Measurements from ENCODE around the gene FKTN.
"Not testable (repeated sequence)": the region's sequence is repeated elsewhere in the genome, so short reads cannot be mapped to it uniquely, and the experiment has no call there.

Gene FKTN

GRCh38 chr9:105531530-105531929 is 26.4 kb upstream of the FKTN start:
- TF ChIP-seq CTCF (IDR thresholded peaks at IDR 0.05; ENCODE audit: low read depth, low read length): no peak
- H3K4me3 ChIP-seq (ENCODE audit: low read depth, low read length): no peak overlapping the region
- no peak for DNase-seq (ENCODE audit: low read depth, low spot score)
- in situ Hi-C loops (cut with HindIII; ENCODE audit: low sequenced_read_pairs): no loop called here

- no peak for DNase-seq (ENCODE audit: low read depth, low spot score)
- H3K4me3 ChIP-seq (ENCODE audit: low read depth, low read length): no peak overlapping the region
- in situ Hi-C loops (cut with HindIII; ENCODE audit: low sequenced_read_pairs): no loop called here
- TF ChIP-seq CTCF (IDR thresholded peaks at IDR 0.05; ENCODE audit: low read depth, low read length): no peak
Measured at GRCh38 chr9:105535920-105536668, 21.8 kb upstream of the FKTN start.

- no peak for DNase-seq (ENCODE audit: low read depth, low spot score)
- no peak for TF ChIP-seq CTCF (IDR thresholded peaks at IDR 0.05; ENCODE audit: low read depth, low read length)
- in situ Hi-C loops (cut with HindIII; ENCODE audit: low sequenced_read_pairs): no loop called here
- H3K4me3 ChIP-seq (ENCODE audit: low read depth, low read length): no peak overlapping the region
Measured at GRCh38 chr9:105539452-105539851, 18.5 kb upstream of the FKTN start.

GRCh38 chr9:105541838-105542237 is 16.1 kb upstream of the FKTN start:
- in situ Hi-C loops (cut with HindIII; ENCODE audit: low sequenced_read_pairs): no loop called here
- DNase-seq (ENCODE audit: low read depth, low spot score): no peak
- no peak for TF ChIP-seq CTCF (IDR thresholded peaks at IDR 0.05; ENCODE audit: low read depth, low read length)
- no peak overlapping the region for H3K4me3 ChIP-seq (ENCODE audit: low read depth, low read length)

- DNase-seq (ENCODE audit: low read depth, low spot score): no peak
- H3K4me3 ChIP-seq (ENCODE audit: low read depth, low read length): no peak overlapping the region
Measured at GRCh38 chr9:105554042-105554441, 3.9 kb upstream of the FKTN start.

GRCh38 chr9:105572455-105572854 is 14.5 kb downstream of the FKTN start:
- no peak for TF ChIP-seq CTCF (IDR thresholded peaks at IDR 0.05; ENCODE audit: low read depth, low read length)
- H3K4me3 ChIP-seq (ENCODE audit: low read depth, low read length): no peak overlapping the region
- in situ Hi-C loops (cut with HindIII; ENCODE audit: low sequenced_read_pairs): no loop called here
- DNase-seq (ENCODE audit: low read depth, low spot score): no peak

More at GRCh38 chr9:105554042-105554441, 3.9 kb upstream of the FKTN start:
- no peak for TF ChIP-seq CTCF (IDR thresholded peaks at IDR 0.05; ENCODE audit: low read depth, low read length)
- in situ Hi-C loops (cut with HindIII; ENCODE audit: low sequenced_read_pairs): no loop called here

- H3K4me3 ChIP-seq (ENCODE audit: low read depth, low read length); in situ Hi-C loops (cut with HindIII; ENCODE audit: low sequenced_read_pairs); DNase-seq (ENCODE audit: low read depth, low spot score): not testable (repeated sequence)
Measured at GRCh38 chr9:105579952-105580351, 22.0 kb downstream of the FKTN start.

GRCh38 chr9:105581550-105581949 is 23.6 kb downstream of the FKTN start:
- in situ Hi-C loops (cut with HindIII; ENCODE audit: low sequenced_read_pairs); H3K4me3 ChIP-seq (ENCODE audit: low read depth, low read length): not testable (repeated sequence)

More at GRCh38 chr9:105581550-105581949, 23.6 kb downstream of the FKTN start:
- not testable (repeated sequence) for DNase-seq (ENCODE audit: low read depth, low spot score)
